Hepatocyte (in vitro differentiated cells): Measurements from ENCODE around the gene HOXB3.

ENCODE experiments used
- EZH2phosphoT487 ChIP-seq: fragments of 200-600 bp; sonication (generic); IDR thresholded peaks from one replicate; pipeline ENCODE4 v1.6.1; 2018; ENCODE audit warnings: antibody characterized with exemption, mild to moderate bottlenecking, low read depth, moderate library complexity; ENCODE audit not compliant: unreplicated experiment, severe bottlenecking
- TF ChIP-seq, protein P1 (sequence below): fragments of 200-600 bp; sonication (generic); IDR thresholded peaks from 2 replicates; pipeline ENCODE4 v1.5.1; 2016; ENCODE audit warnings: antibody characterized with exemption, mild to moderate bottlenecking; ENCODE audit not compliant: poor library complexity

GRCh38 chr17:48588528-48588927 lies 1.5 kb downstream of the HOXB3 start:
- TF ChIP-seq, protein P1, sequence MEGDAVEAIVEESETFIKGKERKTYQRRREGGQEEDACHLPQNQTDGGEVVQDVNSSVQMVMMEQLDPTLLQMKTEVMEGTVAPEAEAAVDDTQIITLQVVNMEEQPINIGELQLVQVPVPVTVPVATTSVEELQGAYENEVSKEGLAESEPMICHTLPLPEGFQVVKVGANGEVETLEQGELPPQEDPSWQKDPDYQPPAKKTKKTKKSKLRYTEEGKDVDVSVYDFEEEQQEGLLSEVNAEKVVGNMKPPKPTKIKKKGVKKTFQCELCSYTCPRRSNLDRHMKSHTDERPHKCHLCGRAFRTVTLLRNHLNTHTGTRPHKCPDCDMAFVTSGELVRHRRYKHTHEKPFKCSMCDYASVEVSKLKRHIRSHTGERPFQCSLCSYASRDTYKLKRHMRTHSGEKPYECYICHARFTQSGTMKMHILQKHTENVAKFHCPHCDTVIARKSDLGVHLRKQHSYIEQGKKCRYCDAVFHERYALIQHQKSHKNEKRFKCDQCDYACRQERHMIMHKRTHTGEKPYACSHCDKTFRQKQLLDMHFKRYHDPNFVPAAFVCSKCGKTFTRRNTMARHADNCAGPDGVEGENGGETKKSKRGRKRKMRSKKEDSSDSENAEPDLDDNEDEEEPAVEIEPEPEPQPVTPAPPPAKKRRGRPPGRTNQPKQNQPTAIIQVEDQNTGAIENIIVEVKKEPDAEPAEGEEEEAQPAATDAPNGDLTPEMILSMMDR: no peak
- TF ChIP-seq EZH2phosphoT487: no peak
